ENCODE measurements around the gene TNFRSF13B.

GRCh38 chr17:16988749-16989229 is 16.9 kb upstream of the TNFRSF13B start:
- TF ChIP-seq GATA2 (IDR thresholded peaks at IDR 0.05; ENCODE audit: insufficient read depth, insufficient read length, low read depth, low read length), result no peak
- TF ChIP-seq, protein P1, sequence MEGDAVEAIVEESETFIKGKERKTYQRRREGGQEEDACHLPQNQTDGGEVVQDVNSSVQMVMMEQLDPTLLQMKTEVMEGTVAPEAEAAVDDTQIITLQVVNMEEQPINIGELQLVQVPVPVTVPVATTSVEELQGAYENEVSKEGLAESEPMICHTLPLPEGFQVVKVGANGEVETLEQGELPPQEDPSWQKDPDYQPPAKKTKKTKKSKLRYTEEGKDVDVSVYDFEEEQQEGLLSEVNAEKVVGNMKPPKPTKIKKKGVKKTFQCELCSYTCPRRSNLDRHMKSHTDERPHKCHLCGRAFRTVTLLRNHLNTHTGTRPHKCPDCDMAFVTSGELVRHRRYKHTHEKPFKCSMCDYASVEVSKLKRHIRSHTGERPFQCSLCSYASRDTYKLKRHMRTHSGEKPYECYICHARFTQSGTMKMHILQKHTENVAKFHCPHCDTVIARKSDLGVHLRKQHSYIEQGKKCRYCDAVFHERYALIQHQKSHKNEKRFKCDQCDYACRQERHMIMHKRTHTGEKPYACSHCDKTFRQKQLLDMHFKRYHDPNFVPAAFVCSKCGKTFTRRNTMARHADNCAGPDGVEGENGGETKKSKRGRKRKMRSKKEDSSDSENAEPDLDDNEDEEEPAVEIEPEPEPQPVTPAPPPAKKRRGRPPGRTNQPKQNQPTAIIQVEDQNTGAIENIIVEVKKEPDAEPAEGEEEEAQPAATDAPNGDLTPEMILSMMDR (IDR thresholded peaks at IDR 0.05; ENCODE audit: extremely low read depth in 1 of 2, insufficient read depth in 1 of 2, low read depth in 1 of 2, low read length in 2 of 2), result no peak
- no peak for TF ChIP-seq FOS (IDR thresholded peaks at IDR 0.05; ENCODE audit: borderline replicate concordance, insufficient read depth, low read length)
- no peak for TF ChIP-seq POLR2A (IDR thresholded peaks at IDR 0.05; ENCODE audit: low read depth, low read length)
